ENCODE results near the gene GATA2. TPM values are rescaled to one million over a fixed set of nuclear protein-coding genes. Genes with fewer than 3 reads are reported as not detected.

The GATA2 gene
- total RNA-seq, 2 donors from 2014 or later, result 181 to 275 TPM

DNA sequence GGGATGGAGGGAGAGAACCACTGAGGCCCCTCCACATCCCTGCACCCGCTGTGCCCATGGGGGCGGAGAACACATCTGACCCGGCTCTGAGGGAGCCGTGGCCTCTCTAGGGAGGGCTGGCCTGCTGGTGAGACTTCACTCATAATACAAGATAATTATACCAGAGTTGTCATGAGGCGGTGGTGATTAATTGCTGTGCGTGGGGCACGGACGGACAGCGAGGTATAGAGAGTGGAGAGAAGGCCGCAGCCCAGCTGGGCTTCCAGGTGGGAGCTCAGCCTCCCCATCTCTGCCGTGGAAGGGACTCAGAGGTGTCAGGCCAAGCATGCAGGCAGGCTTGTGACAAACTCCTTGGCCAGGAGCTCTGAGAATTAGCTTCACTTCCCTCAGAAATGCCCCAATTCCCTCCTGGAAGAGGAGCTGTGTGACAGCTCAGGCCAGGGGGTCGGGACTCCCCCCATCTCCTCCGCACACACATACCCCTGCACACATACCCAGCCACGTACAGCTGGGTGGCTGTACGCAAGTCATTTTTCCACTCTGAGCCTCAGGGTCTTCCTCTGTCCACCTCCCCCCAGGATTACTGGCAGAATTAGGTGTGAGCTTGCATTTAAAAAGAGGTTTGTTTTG lies 6.0 kb upstream of the GATA2 start:
- H3K27me3 ChIP-seq (replicated peaks; ENCODE audit: insufficient read depth), result no peaks in the 10 kb centered on the region
- DNase-seq (ENCODE audit: low spot score), result no peak
- H3K4me3 ChIP-seq, result no peak overlapping the region
- no peaks in the 10 kb centered on the region for H3K4me1 ChIP-seq (replicated peaks)
- H3K9me3 ChIP-seq, result no peaks in the 10 kb centered on the region
- intact Hi-C loops (cut with DNase I), result loop anchor here (2.0 to 5.0 kb wide), 4 partner anchors 72 to 422 kb away; no protein-coding TSS in a partner anchor
- TF ChIP-seq POLR2A (IDR thresholded peaks at IDR 0.05), result no peak
- no peak for TF ChIP-seq POLR2AphosphoS5 (IDR thresholded peaks at IDR 0.05)
- no peak for TF ChIP-seq CTCF (IDR thresholded peaks at IDR 0.05)
- no peaks in the 10 kb centered on the region for H3K36me3 ChIP-seq
- H3K27ac ChIP-seq, result no peak overlapping the region
- 91% methylated on average over 15 of the region's 15 CpGs for WGBS

DNA sequence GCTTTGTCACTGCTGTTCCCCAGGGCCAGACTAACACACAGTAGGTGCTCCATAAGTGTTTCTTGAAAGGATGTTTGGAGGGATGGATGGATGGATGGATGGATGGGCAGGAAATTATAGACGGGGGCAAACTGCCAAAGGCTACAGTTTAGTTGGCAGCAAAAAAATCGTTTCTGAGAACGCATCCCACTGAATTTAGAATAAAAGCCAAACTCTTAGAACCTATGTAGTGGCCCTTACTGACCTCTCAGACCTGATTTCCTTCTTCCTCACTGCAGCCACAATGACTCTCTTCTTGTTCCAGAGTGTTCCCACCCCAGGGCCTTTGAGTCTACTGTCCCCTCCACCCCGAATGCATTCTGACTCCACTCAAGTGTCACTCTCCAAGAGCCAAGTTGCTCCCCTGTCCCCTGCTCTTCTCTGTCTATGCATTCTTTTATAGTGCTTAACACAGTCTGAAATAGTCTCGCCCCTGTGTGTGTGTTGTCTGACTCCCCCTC lies 5.2 kb upstream of the GATA2 start:
- Histone ChIP-seq H3K36me3 (no peaks in the 10 kb centered on the region), H3K27ac (no peak overlapping the region), H3K4me3 (peak overlapping the region; percentile 53 to 56), H3K4me1 (replicated peaks) (no peaks in the 10 kb centered on the region), H3K27me3 (replicated peaks; ENCODE audit: insufficient read depth) (no peaks in the 10 kb centered on the region), H3K9me3 (no peaks in the 10 kb centered on the region)
- no peak for DNase-seq (ENCODE audit: low spot score)
- intact Hi-C loops (cut with DNase I), result loop anchor here (2.0 to 5.0 kb wide), 4 partner anchors 71 to 421 kb away; no protein-coding TSS in a partner anchor
- TF ChIP-seq POLR2A (IDR thresholded peaks at IDR 0.05), result no peak
- no peak for TF ChIP-seq POLR2AphosphoS5 (IDR thresholded peaks at IDR 0.05)
- TF ChIP-seq CTCF (IDR thresholded peaks at IDR 0.05), result no peak
- 25% methylated on average over 5 of the region's 5 CpGs for WGBS

GRCh38 chr3:128497305-128498126 lies 4.5 kb upstream of the GATA2 start:
- peak; percentile 74 to 98 (median 81) for TF ChIP-seq CTCF (IDR thresholded peaks at IDR 0.05)
- TF ChIP-seq POLR2AphosphoS5 (IDR thresholded peaks at IDR 0.05), result peak; percentile 48
- TF ChIP-seq POLR2A (IDR thresholded peaks at IDR 0.05), result peak; percentile 7
- intact Hi-C loops (cut with DNase I), result loop anchor here (2.0 to 5.0 kb wide), 4 partner anchors 71 to 420 kb away; no protein-coding TSS in a partner anchor
- DNase-seq (ENCODE audit: low spot score), result peak; percentile 79
- Histone ChIP-seq H3K27ac (peak overlapping the region; percentile 18 to 55), H3K27me3 (replicated peaks; ENCODE audit: insufficient read depth) (no peaks in the 10 kb centered on the region), H3K36me3 (no peaks in the 10 kb centered on the region), H3K9me3 (no peaks in the 10 kb centered on the region), H3K4me1 (replicated peaks) (no peaks in the 10 kb centered on the region), H3K4me3 (peak overlapping the region; percentile 53 to 56)
- 7% methylated on average over 74 of the region's 77 CpGs for WGBS

DNA sequence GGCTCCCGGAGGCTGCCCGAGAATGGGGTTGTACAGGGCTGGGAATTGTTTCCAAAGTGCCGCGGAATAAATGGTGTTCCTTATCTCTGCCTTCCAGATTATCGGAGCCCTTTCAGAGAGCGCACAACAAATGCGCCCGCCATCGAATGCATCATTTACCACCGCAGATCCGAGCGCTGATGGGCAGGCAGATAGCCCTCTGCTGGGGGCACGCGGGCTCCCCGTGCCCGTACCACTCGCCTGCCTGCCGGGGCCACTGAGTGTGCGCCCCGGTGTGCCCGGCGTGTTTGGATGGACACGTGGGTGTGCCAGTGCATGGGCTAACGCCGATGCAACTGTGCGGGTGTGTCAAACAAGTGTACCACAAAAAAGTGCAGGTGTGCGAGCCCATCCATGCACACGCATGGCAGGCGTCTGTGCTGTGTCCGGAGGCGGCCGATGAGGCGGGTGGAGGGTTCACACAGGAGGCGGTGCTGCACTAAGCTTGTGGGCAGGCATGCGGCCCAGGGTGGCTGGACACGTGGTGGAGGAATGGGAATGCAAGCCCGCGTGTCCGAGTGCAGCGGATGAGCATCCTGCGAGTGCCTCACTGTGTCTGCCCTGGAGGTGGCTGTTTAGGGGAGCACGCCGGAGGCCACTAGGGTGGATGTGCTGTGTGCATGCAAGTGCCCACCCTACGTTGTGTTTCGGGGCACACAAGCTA lies 3.8 kb upstream of the GATA2 start:
- intact Hi-C loops (cut with DNase I), result loop anchor here (5.0 kb wide), 3 partner anchors 111 to 419 kb away; no protein-coding TSS in a partner anchor
- H3K4me1 ChIP-seq (replicated peaks), result no peaks in the 10 kb centered on the region
- no peaks in the 10 kb centered on the region for H3K27me3 ChIP-seq (replicated peaks; ENCODE audit: insufficient read depth)
- WGBS, result 61% methylated on average over 45 of the region's 45 CpGs
- DNase-seq (ENCODE audit: low spot score), result no peak
- TF ChIP-seq CTCF (IDR thresholded peaks at IDR 0.05), result peak in 1 of 4 experiments; percentile 2
- no peak for TF ChIP-seq POLR2AphosphoS5 (IDR thresholded peaks at IDR 0.05)
- no peak for TF ChIP-seq POLR2A (IDR thresholded peaks at IDR 0.05)
- H3K4me3 ChIP-seq, result peak overlapping the region in 1 of 2 donors; percentile 56
- H3K27ac ChIP-seq, result no peak overlapping the region
- no peaks in the 10 kb centered on the region for H3K36me3 ChIP-seq
- H3K9me3 ChIP-seq, result no peaks in the 10 kb centered on the region

Data from prostate gland (tissue), 2 donors.